Tibial nerve (tissue), 4 donors: ENCODE data around the gene SDHD. TPM values are rescaled to one million over a fixed set of nuclear protein-coding genes. Genes with fewer than 3 reads are reported as not detected.

Experiments
- DNase-seq, 2 donors: peaks; one replicate each; pipeline ENCODE4 v3.0.0-alpha.2; 2019; ENCODE audit warnings: low spot score in 2 of 2
- H3K27ac ChIP-seq, 4 donors: fragments of 200-600 bp; sonication (generic) in 3 of 4; one replicate each; pipeline ENCODE4 v1.5.1; 2017 to 2019; ENCODE audit warnings: mild to moderate bottlenecking in 1 of 4
- H3K27me3 ChIP-seq, 2 donors: fragments of 200-600 bp; sonication (generic) in 1 of 2; one replicate each; pipeline versions ENCODE4 v1.5.1 to v1.6.0; 2017 to 2019
- H3K36me3 ChIP-seq, 3 donors: fragments of 200-600 bp; sonication (generic); one replicate each; pipeline ENCODE4 v1.5.1; 2018 to 2019
- H3K4me1 ChIP-seq, 4 donors: fragments of 200-600 bp; sonication (generic) in 3 of 4; one replicate each; pipeline ENCODE4 v1.5.1; 2017 to 2019
- H3K4me3 ChIP-seq, 4 donors: fragments of 200-600 bp; sonication (generic) in 3 of 4; one replicate each; pipeline ENCODE4 v1.5.1; 2017 to 2019; ENCODE audit warnings: mild to moderate bottlenecking in 1 of 4, moderate library complexity in 1 of 4
- H3K9me3 ChIP-seq, 4 donors: fragments of 200-600 bp; sonication (generic) in 3 of 4; one replicate each; pipeline ENCODE4 v1.5.1; 2017 to 2019
- CTCF ChIP-seq, 5 experiments: fragments of 200-600 bp in 3 of 5; fragments of 450-650 bp in 2 of 5; sonication (generic) in 3 of 5; IDR thresholded peaks; one replicate each; pipeline ENCODE4 v1.5.1; 2016 to 2019; ENCODE audit warnings: antibody characterized with exemption in 5 of 5, mild to moderate bottlenecking in 3 of 5, moderate library complexity in 2 of 5
- EP300 ChIP-seq, 2 donors: sonication (generic); formaldehyde crosslinking; IDR thresholded peaks; one replicate each; pipeline ENCODE4 v1.6.1; 2017; ENCODE audit warnings: antibody characterized with exemption in 2 of 2, mild to moderate bottlenecking in 1 of 2
- POLR2A ChIP-seq, 2 donors: fragments of 450-650 bp; IDR thresholded peaks; one replicate each; pipeline ENCODE4 v1.6.1; 2017; ENCODE audit warnings: antibody characterized with exemption in 2 of 2, mild to moderate bottlenecking in 2 of 2, moderate library complexity in 2 of 2
- WGBS, 2 donors: methylation state at CpG; one replicate each; pipeline ENCODE4 v1.1.5; 2018; 5-methylcytosine and 5-hydroxymethylcytosine counted together
- total RNA-seq, 4 donors: library from RNA; depleted of rRNA; stranded (reverse); fragments of >200 nt; gene quantifications; one replicate each; pipeline ENCODE4 v1.1.0, GENCODE V29; 2016

Gene SDHD
- total RNA-seq, 4 donors from 2014 or later, result 69.5 to 103 (median 88.3) TPM

- Histone ChIP-seq H3K27ac (no peak overlapping the region), H3K9me3 (no peaks in the 10 kb centered on the region), H3K4me1 (peaks cover 0 to 5% (median 0%) of the 10 kb centered on the region in 4 donors), H3K27me3 (no peaks in the 10 kb centered on the region), H3K4me3 (no peak overlapping the region), H3K36me3 (no peaks in the 10 kb centered on the region)
- DNase-seq, result no peak
- 70 to 72% methylated on average over 5 of the region's 5 CpGs for WGBS, 2 donors
- no peak for TF ChIP-seq EP300 (IDR thresholded peaks at IDR 0.05)
- TF ChIP-seq CTCF (IDR thresholded peaks at IDR 0.05), result no peak
- no peak for TF ChIP-seq POLR2A (IDR thresholded peaks at IDR 0.05)
These were observed 28.7 kb downstream of the SDHD start for GRCh38 chr11:112115386-112115785.

- TF ChIP-seq EP300 (IDR thresholded peaks at IDR 0.05) (no peak), POLR2A (IDR thresholded peaks at IDR 0.05) (no peak), CTCF (IDR thresholded peaks at IDR 0.05) (no peak)
- no peaks in the 10 kb centered on the region for H3K9me3 ChIP-seq
- WGBS, 2 donors, result 83 to 90% methylated on average over 2 of the region's 2 CpGs
- H3K4me1 ChIP-seq, result peaks cover 0 to 5% (median 0%) of the 10 kb centered on the region in 4 donors
- DNase-seq, result no peak
- no peaks in the 10 kb centered on the region for H3K36me3 ChIP-seq
- H3K27ac ChIP-seq, result no peak overlapping the region
- no peak overlapping the region for H3K4me3 ChIP-seq
- no peaks in the 10 kb centered on the region for H3K27me3 ChIP-seq
These were observed 31.5 kb downstream of the SDHD start for GRCh38 chr11:112118176-112118575.

GRCh38 chr11:112121981-112122615, 35.4 kb downstream of the SDHD start:
- DNase-seq, result no peak
- WGBS, 2 donors, result 75 to 80% methylated on average over 5 of the region's 5 CpGs
- Histone ChIP-seq H3K4me3 (no peak overlapping the region), H3K36me3 (no peaks in the 10 kb centered on the region), H3K9me3 (no peaks in the 10 kb centered on the region), H3K27me3 (no peaks in the 10 kb centered on the region), H3K4me1 (no peaks in the 10 kb centered on the region), H3K27ac (no peak overlapping the region)
- TF ChIP-seq POLR2A (IDR thresholded peaks at IDR 0.05) (no peak), EP300 (IDR thresholded peaks at IDR 0.05) (no peak), CTCF (IDR thresholded peaks at IDR 0.05) (no peak)

- Histone ChIP-seq H3K9me3 (no peaks in the 10 kb centered on the region), H3K36me3 (no peaks in the 10 kb centered on the region), H3K4me3 (no peak overlapping the region), H3K27ac (no peak overlapping the region), H3K4me1 (no peaks in the 10 kb centered on the region), H3K27me3 (no peaks in the 10 kb centered on the region)
- no peak for TF ChIP-seq CTCF (IDR thresholded peaks at IDR 0.05)
- 77 to 80% methylated on average over 4 of the region's 4 CpGs for WGBS, 2 donors
- DNase-seq, result no peak
These were observed 36.5 kb downstream of the SDHD start for GRCh38 chr11:112123129-112123528.

GRCh38 chr11:112127056-112127455, 40.4 kb downstream of the SDHD start:
- WGBS, 2 donors, result 94 to 100% methylated on average over 2 of the region's 2 CpGs
- TF ChIP-seq CTCF (IDR thresholded peaks at IDR 0.05), result no peak
- no peak for TF ChIP-seq EP300 (IDR thresholded peaks at IDR 0.05)
- H3K4me3 ChIP-seq, result no peak overlapping the region
- H3K4me1 ChIP-seq, result peaks cover 0 to 3% (median 0%) of the 10 kb centered on the region in 4 donors
- H3K27ac ChIP-seq, result no peak overlapping the region
- no peaks in the 10 kb centered on the region for H3K36me3 ChIP-seq
- no peaks in the 10 kb centered on the region for H3K27me3 ChIP-seq
- DNase-seq, result no peak
- no peaks in the 10 kb centered on the region for H3K9me3 ChIP-seq
